ENCODE measurements around the gene CNOT4. TPM values are rescaled to one million over a fixed set of nuclear protein-coding genes. Genes with fewer than 3 reads are reported as not detected.

Gene CNOT4
- total RNA-seq, 1 donor from 2014 or later = 25.8 TPM

DNA sequence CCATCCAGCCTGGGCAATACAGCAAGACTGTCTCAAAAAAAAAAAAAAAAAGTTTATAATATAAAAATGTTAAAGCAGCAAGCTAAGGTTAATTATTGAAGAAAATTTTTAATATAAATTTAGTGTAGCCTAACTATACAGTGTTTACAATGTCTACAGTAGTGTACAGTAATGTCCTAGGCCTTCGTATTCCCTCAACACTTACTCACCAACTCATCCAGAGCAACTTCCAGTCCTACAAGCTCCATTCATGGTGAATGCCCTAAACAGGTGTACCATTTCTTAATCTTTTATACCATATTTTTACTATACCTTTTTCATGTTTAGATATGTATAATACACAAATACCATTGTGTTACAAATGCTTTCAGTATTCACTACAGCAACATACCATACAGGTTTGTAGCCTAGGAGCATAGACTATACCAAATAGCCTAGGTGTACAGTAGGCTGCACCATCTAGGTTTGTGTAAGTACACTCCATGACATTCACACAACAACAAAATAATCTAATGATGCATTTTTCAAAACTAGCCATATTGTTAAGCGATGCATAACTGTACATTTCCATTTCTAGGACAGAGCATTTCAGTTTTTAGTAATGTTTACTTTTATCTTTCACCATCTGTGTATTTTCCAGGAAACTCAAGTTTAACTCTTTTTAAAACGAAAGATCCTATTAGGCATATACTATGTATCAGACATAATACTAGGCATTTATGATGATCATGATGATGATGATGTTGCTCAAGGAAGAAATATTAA lies 43.3 kb downstream of the CNOT4 start:
- no peak for ATAC-seq
- intact Hi-C loops (cut with DNase I) = no loop called here
- Histone ChIP-seq H3K36me3 (no peaks in the 10 kb centered on the region), H3K27me3 (no peaks in the 10 kb centered on the region), H3K4me1 (no peaks in the 10 kb centered on the region), H3K4me3 (no peak overlapping the region), H3K27ac (no peak overlapping the region), H3K9me3 (no peaks in the 10 kb centered on the region)
- DNase-seq = no peak
- TF ChIP-seq, protein P1, sequence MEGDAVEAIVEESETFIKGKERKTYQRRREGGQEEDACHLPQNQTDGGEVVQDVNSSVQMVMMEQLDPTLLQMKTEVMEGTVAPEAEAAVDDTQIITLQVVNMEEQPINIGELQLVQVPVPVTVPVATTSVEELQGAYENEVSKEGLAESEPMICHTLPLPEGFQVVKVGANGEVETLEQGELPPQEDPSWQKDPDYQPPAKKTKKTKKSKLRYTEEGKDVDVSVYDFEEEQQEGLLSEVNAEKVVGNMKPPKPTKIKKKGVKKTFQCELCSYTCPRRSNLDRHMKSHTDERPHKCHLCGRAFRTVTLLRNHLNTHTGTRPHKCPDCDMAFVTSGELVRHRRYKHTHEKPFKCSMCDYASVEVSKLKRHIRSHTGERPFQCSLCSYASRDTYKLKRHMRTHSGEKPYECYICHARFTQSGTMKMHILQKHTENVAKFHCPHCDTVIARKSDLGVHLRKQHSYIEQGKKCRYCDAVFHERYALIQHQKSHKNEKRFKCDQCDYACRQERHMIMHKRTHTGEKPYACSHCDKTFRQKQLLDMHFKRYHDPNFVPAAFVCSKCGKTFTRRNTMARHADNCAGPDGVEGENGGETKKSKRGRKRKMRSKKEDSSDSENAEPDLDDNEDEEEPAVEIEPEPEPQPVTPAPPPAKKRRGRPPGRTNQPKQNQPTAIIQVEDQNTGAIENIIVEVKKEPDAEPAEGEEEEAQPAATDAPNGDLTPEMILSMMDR (IDR thresholded peaks at IDR 0.05) = no peak

DNA sequence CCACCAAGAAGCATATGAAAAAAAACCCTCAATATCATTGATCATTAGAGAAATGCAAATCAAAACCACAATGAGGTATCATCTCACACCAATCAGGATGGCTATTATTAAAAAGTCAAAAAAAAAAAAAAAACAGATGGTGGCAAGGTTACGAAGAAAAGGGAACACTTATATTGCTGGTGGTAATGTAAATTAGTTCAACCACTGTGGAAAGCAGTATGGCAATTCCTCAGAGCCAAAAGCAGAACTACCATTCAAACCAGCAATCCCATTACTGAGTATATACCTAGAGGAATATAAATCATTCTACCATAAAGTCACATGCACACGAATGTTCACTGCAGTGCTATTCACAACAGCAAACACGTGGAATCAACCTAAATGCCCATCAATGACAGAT lies 46.0 kb downstream of the CNOT4 start:
- no peaks in the 10 kb centered on the region for H3K9me3 ChIP-seq
- H3K4me1 ChIP-seq = peaks cover 18% of the 10 kb centered on the region
- H3K27ac ChIP-seq = no peak overlapping the region
- intact Hi-C loops (cut with DNase I) = no loop called here
- H3K27me3 ChIP-seq = no peaks in the 10 kb centered on the region
- ATAC-seq = no peak
- DNase-seq = no peak
- TF ChIP-seq, protein P1 (IDR thresholded peaks at IDR 0.05) = no peak
- H3K36me3 ChIP-seq = no peaks in the 10 kb centered on the region
- no peak overlapping the region for H3K4me3 ChIP-seq

DNA sequence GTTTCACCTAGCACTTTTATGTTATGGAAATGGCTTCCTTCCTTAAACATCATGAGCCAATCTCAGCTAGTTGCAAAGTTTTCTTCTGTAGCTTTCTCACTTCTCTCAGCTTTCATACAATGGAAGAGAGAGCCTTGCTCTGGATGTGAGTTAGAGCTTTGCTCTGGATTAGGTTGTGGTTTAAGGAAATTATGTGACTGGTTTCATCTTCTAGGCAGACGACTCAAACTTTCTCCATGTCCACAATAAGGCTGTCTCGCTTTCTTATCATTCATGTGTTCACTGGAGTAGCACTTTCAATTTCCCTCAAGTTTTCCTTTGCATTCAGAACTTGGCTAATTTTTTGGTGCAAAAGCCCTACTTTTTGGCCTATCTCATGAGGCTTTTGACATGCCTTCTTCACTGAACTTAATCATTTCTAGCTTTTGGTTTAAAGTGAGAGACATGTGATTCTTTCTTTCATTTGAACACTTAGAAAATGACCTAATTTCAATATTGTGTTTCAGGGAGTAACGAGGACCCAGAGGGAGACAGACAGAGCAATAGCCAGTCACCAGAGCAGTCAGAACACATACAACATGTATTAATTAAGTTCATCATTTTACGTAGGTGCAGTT lies 49.8 kb downstream of the CNOT4 start:
- TF ChIP-seq, protein P1 (IDR thresholded peaks at IDR 0.05) = no peak
- H3K9me3 ChIP-seq = no peaks in the 10 kb centered on the region
- no peak overlapping the region for H3K27ac ChIP-seq
- intact Hi-C loops (cut with DNase I) = no loop called here
- H3K36me3 ChIP-seq = no peaks in the 10 kb centered on the region
- H3K27me3 ChIP-seq = no peaks in the 10 kb centered on the region
- DNase-seq (no peak), ATAC-seq (no peak)
- peaks cover 20% of the 10 kb centered on the region for H3K4me1 ChIP-seq
- H3K4me3 ChIP-seq = no peak overlapping the region

- Histone ChIP-seq H3K36me3 (no peaks in the 10 kb centered on the region), H3K4me1 (peaks cover 20% of the 10 kb centered on the region), H3K27me3 (no peaks in the 10 kb centered on the region), H3K27ac (no peak overlapping the region), H3K4me3 (no peak overlapping the region), H3K9me3 (no peaks in the 10 kb centered on the region)
- TF ChIP-seq, protein P1 (IDR thresholded peaks at IDR 0.05) = no peak
- DNase-seq = no peak
- intact Hi-C loops (cut with DNase I) = no loop called here
- no peak for ATAC-seq
These were observed 50.8 kb downstream of the CNOT4 start for GRCh38 chr7:135459076-135459475.

DNA sequence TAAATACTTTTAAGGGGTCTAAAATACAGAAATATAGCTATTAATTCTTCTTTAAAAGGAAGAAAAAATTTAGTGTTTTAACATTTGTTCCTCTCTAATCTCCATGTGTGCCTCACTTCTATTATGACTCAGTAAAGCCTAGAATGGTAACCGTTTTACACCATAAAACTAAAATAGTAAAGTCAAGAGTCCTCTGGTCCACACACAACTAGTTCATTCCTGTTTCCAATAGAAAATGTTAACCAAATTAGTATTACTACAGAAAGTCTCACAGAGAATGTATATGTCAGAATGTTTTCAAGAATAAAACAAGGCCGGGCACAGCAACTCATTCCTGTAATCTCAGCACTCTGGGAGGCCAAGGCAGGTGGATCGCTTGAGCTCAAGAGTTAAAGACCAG lies 55.8 kb downstream of the CNOT4 start:
- Histone ChIP-seq H3K36me3 (no peaks in the 10 kb centered on the region), H3K4me1 (peaks cover 11% of the 10 kb centered on the region), H3K27me3 (no peaks in the 10 kb centered on the region), H3K4me3 (no peak overlapping the region), H3K9me3 (no peaks in the 10 kb centered on the region), H3K27ac (no peak overlapping the region)
- DNase-seq = no peak
- ATAC-seq = no peak
- intact Hi-C loops (cut with DNase I) = no loop called here
- TF ChIP-seq, protein P1 (IDR thresholded peaks at IDR 0.05) = no peak

Data from upper lobe of right lung (tissue), 1 donor.